ACC112 (cell line): ENCODE data around the gene U2AF2.

ENCODE experiments used
- H2AFZ ChIP-seq: fragments of 200-600 bp; sonication (generic); one replicate; pipeline ENCODE4 v1.6.0; 2017; ENCODE audit warnings: antibody characterized with exemption, low read length; ENCODE audit not compliant: unreplicated experiment
- H3K27ac ChIP-seq: fragments of 200-600 bp; sonication (generic); 2 replicates; pipeline ENCODE4 v1.5.1; 2014; ENCODE audit warnings: low read depth, mild to moderate bottlenecking, antibody characterized with exemption, low read length, moderate library complexity
- H3K27me3 ChIP-seq: fragments of 200-600 bp; sonication (generic); 2 replicates; pipeline ENCODE4 v1.6.1; 2014; ENCODE audit warnings: mild to moderate bottlenecking, antibody characterized with exemption, low read length, moderate library complexity, mixed read lengths; ENCODE audit not compliant: insufficient read depth
- H3K36me3 ChIP-seq: fragments of 200-600 bp; sonication (generic); 2 replicates; pipeline ENCODE4 v1.6.1; 2016; ENCODE audit warnings: mild to moderate bottlenecking, antibody characterized with exemption, low read length, moderate library complexity, mixed read lengths; ENCODE audit not compliant: insufficient read depth
- H3K4me1 ChIP-seq: fragments of 200-600 bp; sonication (generic); one replicate; pipeline ENCODE4 v1.6.1; 2016; ENCODE audit warnings: low read length, mixed read lengths; ENCODE audit not compliant: insufficient read depth, unreplicated experiment, control insufficient read depth
- H3K4me3 ChIP-seq: fragments of 200-600 bp; sonication (generic); 2 replicates; pipeline ENCODE4 v1.5.1; 2014; ENCODE audit warnings: mild to moderate bottlenecking, low read depth, low read length
- H3K79me2 ChIP-seq: fragments of 200-600 bp; sonication (generic); one replicate; pipeline ENCODE4 v1.6.0; 2016; ENCODE audit warnings: low read length; ENCODE audit not compliant: control insufficient read depth, unreplicated experiment, insufficient read depth

The U2AF2 gene

GRCh38 chr19:55650602-55651230 lies 4.1 kb upstream of the U2AF2 start:
- Histone ChIP-seq H3K27me3 (no peaks in the 10 kb centered on the region), H3K36me3 (no peaks in the 10 kb centered on the region), H3K79me2 (peaks cover 5% of the 10 kb centered on the region), H3K27ac (no peak overlapping the region), H3K4me3 (no peak overlapping the region), H3K4me1 (peaks cover 3% of the 10 kb centered on the region), H2AFZ (no peak overlapping the region)

DNA sequence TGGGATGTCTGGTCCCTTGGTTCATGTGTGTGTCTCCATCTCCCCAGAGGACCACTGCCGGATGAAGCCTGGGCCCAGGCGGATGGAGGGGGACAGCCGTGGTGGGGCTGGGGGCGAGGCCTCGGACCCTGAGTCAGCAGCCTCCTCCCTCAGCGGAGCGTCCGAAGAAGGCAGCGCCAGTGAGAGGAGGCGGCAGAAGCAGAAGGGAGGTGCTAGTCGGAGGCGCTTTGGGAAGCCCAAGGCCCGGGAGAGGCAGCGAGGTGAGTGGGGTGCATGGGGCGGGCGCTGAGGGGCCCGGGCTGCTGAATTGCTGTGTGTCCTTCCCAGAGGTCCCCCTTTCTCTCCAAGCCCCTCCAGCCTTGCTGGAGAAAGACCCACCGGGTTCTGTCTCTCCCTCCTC lies 3.6 kb upstream of the U2AF2 start:
- peaks cover 9% of the 10 kb centered on the region for H3K79me2 ChIP-seq
- H2AFZ ChIP-seq, result no peak overlapping the region
- H3K4me3 ChIP-seq, result no peak overlapping the region
- no peaks in the 10 kb centered on the region for H3K27me3 ChIP-seq
- H3K27ac ChIP-seq, result no peak overlapping the region
- H3K4me1 ChIP-seq, result peaks cover 3% of the 10 kb centered on the region
- H3K36me3 ChIP-seq, result no peaks in the 10 kb centered on the region

DNA sequence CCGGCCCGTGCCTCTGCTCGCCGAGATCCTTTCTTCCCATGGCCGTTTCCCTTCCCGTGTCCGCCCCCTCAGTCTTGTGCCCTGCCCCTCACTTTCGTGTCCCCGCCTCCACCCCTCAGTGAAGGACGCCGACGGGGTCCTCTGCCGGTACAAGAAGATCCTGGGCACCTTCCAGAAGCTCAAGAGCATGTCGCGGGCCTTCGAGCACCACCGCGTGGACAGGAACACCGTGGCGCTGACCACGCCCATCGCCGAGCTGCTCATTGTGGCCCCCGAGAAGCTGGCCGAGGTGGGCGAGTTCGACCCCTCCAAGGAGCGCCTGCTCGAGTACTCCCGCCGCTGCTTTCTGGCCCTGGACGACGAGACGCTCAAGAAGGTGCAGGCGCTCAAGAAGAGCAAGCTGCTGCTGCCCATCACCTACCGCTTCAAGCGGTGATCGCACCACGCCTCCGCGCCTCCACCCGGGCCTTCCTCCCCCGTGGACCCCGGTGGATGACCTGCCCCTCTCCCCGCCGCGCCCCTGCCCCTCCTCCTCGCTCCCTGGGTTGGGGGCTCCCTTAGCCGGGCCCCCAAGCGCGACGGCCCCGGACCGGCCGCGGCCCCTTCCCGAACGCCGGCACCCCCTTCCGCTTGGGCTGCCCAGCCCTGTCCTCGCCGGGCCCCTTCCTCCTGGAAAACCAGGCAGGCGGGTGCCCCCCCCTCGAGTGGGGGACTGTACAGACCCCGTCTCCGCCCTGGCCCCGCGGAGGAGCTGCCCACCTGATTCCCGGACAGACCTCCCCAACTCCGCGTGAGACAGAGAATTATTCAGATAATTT lies 2.3 kb upstream of the U2AF2 start:
- Histone ChIP-seq H3K27ac (no peak overlapping the region), H3K27me3 (no peaks in the 10 kb centered on the region), H3K36me3 (no peaks in the 10 kb centered on the region), H3K4me3 (no peak overlapping the region), H2AFZ (no peak overlapping the region), H3K4me1 (peaks cover 11% of the 10 kb centered on the region), H3K79me2 (peaks cover 22% of the 10 kb centered on the region)

GRCh38 chr19:55653651-55654322 lies 1.0 kb upstream of the U2AF2 start:
- Histone ChIP-seq H3K27ac (peak overlapping the region; percentile 98), H3K36me3 (no peaks in the 10 kb centered on the region), H3K79me2 (peaks cover 35% of the 10 kb centered on the region), H3K4me1 (peaks cover 20% of the 10 kb centered on the region), H3K4me3 (peak overlapping the region; percentile 87), H2AFZ (peak overlapping the region; percentile 30), H3K27me3 (no peaks in the 10 kb centered on the region)

DNA sequence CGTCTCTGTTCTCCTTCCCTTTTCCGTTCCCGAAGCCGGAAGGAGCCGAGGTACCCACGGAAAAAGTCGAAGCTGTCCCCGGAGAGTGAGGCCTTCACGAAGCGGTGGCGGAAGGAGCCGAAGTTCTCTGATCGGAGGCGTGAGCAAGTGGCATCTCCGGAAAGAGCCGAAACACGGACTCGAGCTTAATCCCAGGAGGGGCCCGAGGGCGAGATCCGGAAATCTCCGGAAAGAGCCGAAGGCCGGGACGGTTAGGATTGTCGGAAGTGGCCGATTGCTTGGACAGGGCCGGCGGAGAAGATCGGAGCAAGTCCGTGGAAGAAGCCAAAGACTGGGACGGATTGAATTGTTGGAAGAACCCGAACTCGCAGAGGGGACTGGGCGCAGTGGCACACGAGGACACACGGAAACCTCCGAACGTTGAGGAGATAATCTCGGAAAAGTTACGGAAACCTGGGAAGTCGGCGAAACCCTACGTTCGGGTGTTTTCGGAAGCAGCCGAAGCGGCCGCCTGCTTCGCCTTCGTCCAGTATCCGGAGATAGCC lies 440 bp upstream of the U2AF2 start:
- Histone ChIP-seq H3K4me3 (peak overlapping the region; percentile 87), H3K36me3 (no peaks in the 10 kb centered on the region), H3K27ac (peak overlapping the region; percentile 98), H3K27me3 (no peaks in the 10 kb centered on the region), H3K79me2 (peaks cover 41% of the 10 kb centered on the region), H3K4me1 (peaks cover 23% of the 10 kb centered on the region), H2AFZ (peak overlapping the region; percentile 77)

DNA sequence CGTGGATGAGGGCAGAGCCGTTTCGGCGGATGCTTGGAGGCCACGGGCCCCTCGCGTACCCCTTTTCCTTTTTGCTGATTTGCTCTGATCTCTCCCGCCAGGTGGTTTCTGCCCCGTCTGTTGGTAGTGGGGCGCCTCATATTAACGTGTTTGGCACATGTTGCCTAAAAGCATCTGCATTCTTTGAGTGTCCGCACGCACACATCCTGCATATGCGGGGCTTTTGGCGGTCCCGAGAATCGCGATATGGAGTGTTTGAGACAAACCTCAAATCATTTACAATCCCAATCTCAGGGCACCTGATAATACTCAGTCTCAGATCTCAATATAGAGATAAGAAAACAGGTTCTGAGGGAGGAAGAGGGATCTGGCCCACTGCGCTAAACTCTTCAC lies 809 bp downstream of the U2AF2 start:
- Histone ChIP-seq H3K27ac (peak overlapping the region; percentile 98), H3K27me3 (no peaks in the 10 kb centered on the region), H3K4me1 (peaks cover 23% of the 10 kb centered on the region), H3K4me3 (peak overlapping the region; percentile 95), H3K36me3 (no peaks in the 10 kb centered on the region), H3K79me2 (peaks cover 53% of the 10 kb centered on the region), H2AFZ (no peak overlapping the region)

DNA sequence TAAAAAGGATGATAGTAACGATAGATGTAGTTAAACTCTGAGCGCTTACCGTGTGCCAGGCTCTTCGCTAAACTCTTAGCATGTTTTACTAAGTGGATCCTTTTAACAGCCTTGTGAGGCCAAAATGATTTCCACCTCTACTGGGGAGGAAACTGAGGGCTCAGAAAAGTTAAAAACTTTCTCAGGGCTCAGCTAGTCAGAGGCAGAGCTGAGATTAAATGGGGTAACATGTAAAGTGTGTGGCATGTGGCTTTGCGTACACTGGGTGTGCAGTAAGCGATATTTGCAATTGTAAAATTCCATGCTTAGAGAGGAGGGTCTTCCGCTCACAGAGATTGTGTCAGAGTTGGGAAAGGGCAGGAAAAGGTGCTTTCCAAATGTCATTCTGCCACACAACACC lies 1.7 kb downstream of the U2AF2 start:
- peaks cover 23% of the 10 kb centered on the region for H3K4me1 ChIP-seq
- H3K27me3 ChIP-seq, result no peaks in the 10 kb centered on the region
- no peaks in the 10 kb centered on the region for H3K36me3 ChIP-seq
- H3K27ac ChIP-seq, result 0 out of 2 replicates have a peak overlapping the region, but pooled peaks have one; percentile 98
- H3K4me3 ChIP-seq, result peak overlapping the region; percentile 95
- no peak overlapping the region for H2AFZ ChIP-seq
- H3K79me2 ChIP-seq, result peaks cover 60% of the 10 kb centered on the region

- H3K27ac ChIP-seq, result no peak overlapping the region
- H3K79me2 ChIP-seq, result peaks cover 63% of the 10 kb centered on the region
- no peaks in the 10 kb centered on the region for H3K36me3 ChIP-seq
- H3K27me3 ChIP-seq, result no peaks in the 10 kb centered on the region
- no peak overlapping the region for H2AFZ ChIP-seq
- H3K4me1 ChIP-seq, result peaks cover 23% of the 10 kb centered on the region
- peak overlapping the region; percentile 95 for H3K4me3 ChIP-seq
Observed at GRCh38 chr19:55656988-55657747, 2.3 kb downstream of the U2AF2 start.

- Histone ChIP-seq H3K27ac (no peak overlapping the region), H3K27me3 (no peaks in the 10 kb centered on the region), H3K79me2 (peaks cover 76% of the 10 kb centered on the region), H2AFZ (no peak overlapping the region), H3K4me3 (no peak overlapping the region), H3K4me1 (peaks cover 23% of the 10 kb centered on the region), H3K36me3 (no peaks in the 10 kb centered on the region; the same call in 1 of the 2 replicates)
Observed at GRCh38 chr19:55658846-55659459, 4.1 kb downstream of the U2AF2 start.

DNA sequence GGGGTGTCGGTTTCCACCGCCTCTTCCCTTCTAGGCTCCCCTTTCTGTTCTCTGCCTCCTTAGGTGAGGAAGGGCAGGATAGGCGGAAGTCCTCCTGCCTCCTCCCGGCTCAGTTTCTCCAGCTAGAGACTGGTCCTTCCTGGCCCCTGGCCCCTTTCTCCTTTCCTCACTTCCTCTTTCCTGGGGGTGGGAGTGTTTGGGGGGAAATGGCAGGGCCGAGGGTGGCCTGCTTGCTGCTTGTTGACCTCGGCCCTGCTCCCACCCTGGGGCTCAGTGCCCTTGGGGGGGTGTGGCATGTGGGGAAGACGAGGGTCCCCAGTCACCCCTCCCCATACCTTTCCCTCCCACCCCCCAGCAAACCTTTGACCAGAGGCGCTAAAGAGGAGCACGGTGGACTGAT lies 5.0 kb downstream of the U2AF2 start:
- Histone ChIP-seq H2AFZ (no peak overlapping the region), H3K4me3 (no peak overlapping the region), H3K4me1 (peaks cover 23% of the 10 kb centered on the region), H3K27me3 (no peaks in the 10 kb centered on the region), H3K27ac (no peak overlapping the region), H3K36me3 (no peaks in the 10 kb centered on the region; the same call in 1 of the 2 replicates), H3K79me2 (peaks cover 79% of the 10 kb centered on the region)
